Measurements from ENCODE around the gene FAM151A.

FAM151A gene

DNA sequence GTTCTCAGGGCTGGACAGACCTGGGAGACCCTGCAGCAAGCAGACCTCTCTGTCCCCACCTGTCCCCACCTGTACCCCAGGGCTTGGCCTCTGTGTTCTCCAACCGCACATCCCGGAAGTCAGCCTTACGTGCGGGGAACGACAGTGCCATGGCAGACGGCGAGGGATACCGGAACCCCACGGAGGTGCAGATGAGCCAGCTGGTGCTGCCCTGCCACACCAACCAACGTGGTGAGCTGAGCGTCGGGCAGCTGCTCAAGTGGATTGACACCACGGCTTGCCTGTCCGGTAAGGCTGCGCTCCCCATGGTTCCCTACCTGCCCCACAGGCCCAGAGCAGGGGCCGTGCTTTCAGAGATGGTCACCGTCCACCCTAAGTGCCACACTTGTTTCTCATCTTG is 38.8 kb downstream of the FAM151A start:
- no peak overlapping the region for H2BK15ac ChIP-seq (ENCODE audit: low read depth, poor library complexity, severe bottlenecking)
- no peak overlapping the region for H2BK5ac ChIP-seq (ENCODE audit: low read depth, low read length, poor library complexity, severe bottlenecking)
- no peak overlapping the region for H4K91ac ChIP-seq (ENCODE audit: low read length)
- no peak overlapping the region for H3K9ac ChIP-seq (ENCODE audit: low read length)
- H2BK12ac ChIP-seq (ENCODE audit: low read length in 2 of 2) = no peak overlapping the region
- H3K4me1 ChIP-seq (ENCODE audit: control insufficient read depth, insufficient read depth, low read depth, low read length) = peaks cover 13% of the 10 kb centered on the region
- no peak overlapping the region for H3K14ac ChIP-seq (ENCODE audit: low read length in 2 of 2)
- no peaks in the 10 kb centered on the region for H3K9me3 ChIP-seq (ENCODE audit: control insufficient read depth, low read length)
- DNase-seq = no peak
- no peak overlapping the region for H2AK5ac ChIP-seq (ENCODE audit: low read length, severe bottlenecking)
- no peak overlapping the region for H4K8ac ChIP-seq (ENCODE audit: low read length)
- WGBS = 97% methylated on average over 17 of the region's 17 CpGs
- no peak overlapping the region for H3K4ac ChIP-seq (ENCODE audit: low read depth in 1 of 2, low read length in 2 of 2)
- H3K23ac ChIP-seq (ENCODE audit: low read length in 2 of 2) = no peak overlapping the region
- H3K79me1 ChIP-seq (replicated peaks; ENCODE audit: low read length, poor library complexity, severe bottlenecking) = no peaks in the 10 kb centered on the region
- peaks cover 0 to 5% of the 10 kb centered on the region in 2 experiments for H3K27me3 ChIP-seq (ENCODE audit: control insufficient read depth in 1 of 2, insufficient read depth in 1 of 2, low read length in 2 of 2)
- no peak overlapping the region for H3K18ac ChIP-seq (ENCODE audit: low read depth in 1 of 2, low read length in 2 of 2)
- no peaks in the 10 kb centered on the region for H3K36me3 ChIP-seq (ENCODE audit: control insufficient read depth in 1 of 2, insufficient read depth in 2 of 2, low read depth in 1 of 2, low read length in 2 of 2)
- no peak overlapping the region for H3K4me2 ChIP-seq (ENCODE audit: low read length, poor library complexity, severe bottlenecking)
- H3K4me3 ChIP-seq (ENCODE audit: insufficient read depth in 1 of 2, low read depth in 1 of 2, low read length in 2 of 2) = peak overlapping the region in 1 of 2 experiments; percentile 24
- H2AFZ ChIP-seq (ENCODE audit: low read depth, low read length) = no peak overlapping the region
- no peak overlapping the region for H3K27ac ChIP-seq (ENCODE audit: low read length, poor library complexity, severe bottlenecking)
- H2BK120ac ChIP-seq (ENCODE audit: low read depth, low read length) = no peak overlapping the region

DNA sequence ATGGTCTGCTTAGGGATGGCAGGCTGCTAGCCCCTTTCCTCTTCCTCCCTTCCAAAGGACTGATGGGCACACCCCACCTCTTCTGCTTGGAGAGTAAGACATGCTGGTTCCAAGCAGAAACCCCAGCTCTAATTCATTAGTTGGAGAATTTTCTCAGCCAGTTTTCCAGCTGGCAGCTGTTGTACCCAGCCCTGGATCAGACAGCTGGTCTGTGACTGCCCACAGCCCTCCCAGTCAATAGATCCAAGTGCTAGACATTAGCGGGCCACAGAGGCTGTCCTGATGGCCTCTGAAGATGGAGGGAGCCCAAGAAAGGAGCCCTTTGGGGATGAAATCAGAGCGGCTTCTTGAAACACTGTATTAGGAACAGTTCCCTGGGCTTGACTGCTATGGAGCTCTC is 39.5 kb downstream of the FAM151A start:
- H3K23ac ChIP-seq (ENCODE audit: low read length in 2 of 2) = no peak overlapping the region
- no peak overlapping the region for H4K8ac ChIP-seq (ENCODE audit: low read length)
- peaks cover 13% of the 10 kb centered on the region for H3K4me1 ChIP-seq (ENCODE audit: control insufficient read depth, insufficient read depth, low read depth, low read length)
- H3K4ac ChIP-seq (ENCODE audit: low read depth in 1 of 2, low read length in 2 of 2) = no peak overlapping the region
- H3K9ac ChIP-seq (ENCODE audit: low read length) = no peak overlapping the region
- H3K27ac ChIP-seq (ENCODE audit: low read length, poor library complexity, severe bottlenecking) = no peak overlapping the region
- no peak overlapping the region for H3K18ac ChIP-seq (ENCODE audit: low read depth in 1 of 2, low read length in 2 of 2)
- no peak overlapping the region for H2BK12ac ChIP-seq (ENCODE audit: low read length in 2 of 2)
- H3K79me1 ChIP-seq (replicated peaks; ENCODE audit: low read length, poor library complexity, severe bottlenecking) = no peaks in the 10 kb centered on the region
- peak overlapping the region; percentile 19 for H2BK120ac ChIP-seq (ENCODE audit: low read depth, low read length)
- H3K36me3 ChIP-seq (ENCODE audit: control insufficient read depth in 1 of 2, insufficient read depth in 2 of 2, low read depth in 1 of 2, low read length in 2 of 2) = no peaks in the 10 kb centered on the region
- H2AFZ ChIP-seq (ENCODE audit: low read depth, low read length) = no peak overlapping the region
- no peak overlapping the region for H4K91ac ChIP-seq (ENCODE audit: low read length)
- H3K4me3 ChIP-seq (ENCODE audit: insufficient read depth in 1 of 2, low read depth in 1 of 2, low read length in 2 of 2) = no peak overlapping the region
- H2BK5ac ChIP-seq (ENCODE audit: low read depth, low read length, poor library complexity, severe bottlenecking) = no peak overlapping the region
- H3K14ac ChIP-seq (ENCODE audit: low read length in 2 of 2) = no peak overlapping the region
- peaks cover 0 to 5% of the 10 kb centered on the region in 2 experiments for H3K27me3 ChIP-seq (ENCODE audit: control insufficient read depth in 1 of 2, insufficient read depth in 1 of 2, low read length in 2 of 2)
- no peak overlapping the region for H3K4me2 ChIP-seq (ENCODE audit: low read length, poor library complexity, severe bottlenecking)
- no peak overlapping the region for H2AK5ac ChIP-seq (ENCODE audit: low read length, severe bottlenecking)
- no peak for DNase-seq
- WGBS = 95% methylated on average over 2 of the region's 2 CpGs
- H2BK15ac ChIP-seq (ENCODE audit: low read depth, poor library complexity, severe bottlenecking) = no peak overlapping the region
- H3K9me3 ChIP-seq (ENCODE audit: control insufficient read depth, low read length) = no peaks in the 10 kb centered on the region

DNA sequence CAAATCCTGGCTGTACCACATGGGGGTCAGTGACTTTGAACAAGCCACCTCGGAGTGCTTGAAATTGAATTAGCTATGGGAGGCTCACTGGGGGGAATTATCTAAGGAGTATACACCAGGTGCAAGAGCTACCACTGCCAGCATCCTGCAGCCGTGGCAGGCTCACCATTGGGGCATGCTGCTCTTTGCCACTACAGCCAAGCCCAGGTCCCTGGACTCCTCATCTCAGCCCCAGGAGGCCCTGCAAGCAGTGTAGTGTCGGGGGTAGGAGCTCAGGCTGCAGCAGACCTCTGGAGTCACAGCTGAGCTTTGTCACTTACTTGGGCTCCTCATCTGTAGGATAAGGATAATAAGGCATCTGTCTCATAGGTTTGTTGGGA is 40.0 kb downstream of the FAM151A start:
- Histone ChIP-seq H3K79me1 (replicated peaks; ENCODE audit: low read length, poor library complexity, severe bottlenecking) (no peaks in the 10 kb centered on the region), H2BK12ac (ENCODE audit: low read length in 2 of 2) (no peak overlapping the region), H2AK5ac (ENCODE audit: low read length, severe bottlenecking) (no peak overlapping the region), H2AFZ (ENCODE audit: low read depth, low read length) (no peak overlapping the region), H2BK15ac (ENCODE audit: low read depth, poor library complexity, severe bottlenecking) (no peak overlapping the region), H3K18ac (ENCODE audit: low read depth in 1 of 2, low read length in 2 of 2) (no peak overlapping the region), H4K91ac (ENCODE audit: low read length) (no peak overlapping the region), H4K8ac (ENCODE audit: low read length) (no peak overlapping the region), H3K27me3 (ENCODE audit: control insufficient read depth in 1 of 2, insufficient read depth in 1 of 2, low read length in 2 of 2) (peaks cover 0 to 5% of the 10 kb centered on the region in 2 experiments), H3K4me3 (ENCODE audit: insufficient read depth in 1 of 2, low read depth in 1 of 2, low read length in 2 of 2) (no peak overlapping the region), H3K4me1 (ENCODE audit: control insufficient read depth, insufficient read depth, low read depth, low read length) (peaks cover 13% of the 10 kb centered on the region), H2BK5ac (ENCODE audit: low read depth, low read length, poor library complexity, severe bottlenecking) (no peak overlapping the region), H3K14ac (ENCODE audit: low read length in 2 of 2) (no peak overlapping the region), H3K36me3 (ENCODE audit: control insufficient read depth in 1 of 2, insufficient read depth in 2 of 2, low read depth in 1 of 2, low read length in 2 of 2) (no peaks in the 10 kb centered on the region), H3K4ac (ENCODE audit: low read depth in 1 of 2, low read length in 2 of 2) (no peak overlapping the region), H3K27ac (ENCODE audit: low read length, poor library complexity, severe bottlenecking) (no peak overlapping the region), H3K9ac (ENCODE audit: low read length) (no peak overlapping the region), H3K4me2 (ENCODE audit: low read length, poor library complexity, severe bottlenecking) (no peak overlapping the region), H2BK120ac (ENCODE audit: low read depth, low read length) (no peak overlapping the region), H3K9me3 (ENCODE audit: control insufficient read depth, low read length) (no peaks in the 10 kb centered on the region), H3K23ac (ENCODE audit: low read length in 2 of 2) (no peak overlapping the region)
- WGBS = 80% methylated on average over 3 of the region's 3 CpGs
- no peak for DNase-seq

DNA sequence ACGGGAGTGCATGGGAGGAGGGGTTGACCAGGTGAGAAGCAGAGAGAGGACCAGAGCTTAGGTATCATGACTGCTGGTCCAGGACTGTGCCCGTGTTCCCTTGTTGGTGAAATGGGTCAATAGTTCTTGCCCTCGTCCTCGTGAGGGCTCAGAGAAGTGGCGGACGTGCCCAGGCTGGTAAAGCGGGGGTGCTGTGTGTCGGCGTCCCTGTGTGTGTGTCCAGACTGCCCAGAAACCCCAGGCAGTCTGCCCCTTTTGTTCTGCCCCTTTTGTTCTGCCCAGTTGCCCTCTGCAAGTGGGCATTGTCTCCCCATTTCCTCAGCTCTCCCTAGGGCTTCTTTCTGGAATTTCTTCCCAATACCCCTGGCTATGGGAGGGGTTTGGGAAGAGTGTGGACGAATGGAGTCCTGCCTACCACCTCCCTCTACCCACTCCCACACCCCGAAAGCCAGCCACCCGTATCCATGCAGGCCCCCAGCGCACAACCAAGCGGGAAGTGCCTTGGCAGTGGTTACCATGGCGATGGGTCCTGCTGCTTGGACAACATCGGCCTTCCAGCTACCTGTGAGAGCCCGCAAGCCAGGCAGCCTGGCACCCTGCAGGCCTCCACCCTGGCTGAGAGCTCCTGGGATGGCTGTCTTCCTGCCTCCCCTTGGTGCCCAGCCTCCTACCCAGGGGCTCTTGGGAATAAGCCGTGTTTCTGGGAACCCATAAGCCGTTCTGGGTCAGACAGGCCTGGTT is 40.6 kb downstream of the FAM151A start:
- H2AFZ ChIP-seq (ENCODE audit: low read depth, low read length) = no peak overlapping the region
- WGBS = 91% methylated on average over 18 of the region's 19 CpGs
- peaks cover 0 to 5% of the 10 kb centered on the region in 2 experiments for H3K27me3 ChIP-seq (ENCODE audit: control insufficient read depth in 1 of 2, insufficient read depth in 1 of 2, low read length in 2 of 2)

More for the DNA sequence above, 40.6 kb downstream of the FAM151A start:
- Histone ChIP-seq H2BK12ac (ENCODE audit: low read length in 2 of 2) (no peak overlapping the region), H2BK5ac (ENCODE audit: low read depth, low read length, poor library complexity, severe bottlenecking) (no peak overlapping the region), H3K23ac (ENCODE audit: low read length in 2 of 2) (peak overlapping the region in 1 of 2 experiments; percentile 62), H2BK120ac (ENCODE audit: low read depth, low read length) (no peak overlapping the region), H3K36me3 (ENCODE audit: control insufficient read depth in 1 of 2, insufficient read depth in 2 of 2, low read depth in 1 of 2, low read length in 2 of 2) (no peaks in the 10 kb centered on the region), H3K4me2 (ENCODE audit: low read length, poor library complexity, severe bottlenecking) (no peak overlapping the region), H2BK15ac (ENCODE audit: low read depth, poor library complexity, severe bottlenecking) (no peak overlapping the region), H4K91ac (ENCODE audit: low read length) (no peak overlapping the region), H3K4me1 (ENCODE audit: control insufficient read depth, insufficient read depth, low read depth, low read length) (peaks cover 15% of the 10 kb centered on the region), H3K4ac (ENCODE audit: low read depth in 1 of 2, low read length in 2 of 2) (no peak overlapping the region), H3K9ac (ENCODE audit: low read length) (no peak overlapping the region), H3K79me1 (replicated peaks; ENCODE audit: low read length, poor library complexity, severe bottlenecking) (no peaks in the 10 kb centered on the region), H3K4me3 (ENCODE audit: insufficient read depth in 1 of 2, low read depth in 1 of 2, low read length in 2 of 2) (no peak overlapping the region), H3K27ac (ENCODE audit: low read length, poor library complexity, severe bottlenecking) (no peak overlapping the region), H3K18ac (ENCODE audit: low read depth in 1 of 2, low read length in 2 of 2) (no peak overlapping the region), H3K9me3 (ENCODE audit: control insufficient read depth, low read length) (no peaks in the 10 kb centered on the region), H4K8ac (ENCODE audit: low read length) (no peak overlapping the region), H2AK5ac (ENCODE audit: low read length, severe bottlenecking) (no peak overlapping the region), H3K14ac (ENCODE audit: low read length in 2 of 2) (no peak overlapping the region)
- DNase-seq = no peak
